Measurements from ENCODE around the gene SLC12A7. TPM values are rescaled to one million over a fixed set of nuclear protein-coding genes. Genes with fewer than 3 reads are reported as not detected.
A peak's percentile ranks its signal among the peaks of the same experiment; 100 is the strongest.

SLC12A7 gene
- total and polyA plus RNA-seq, 4 experiments from 2014 or later = 11.7 to 32.9 (median 26.5) TPM

DNA sequence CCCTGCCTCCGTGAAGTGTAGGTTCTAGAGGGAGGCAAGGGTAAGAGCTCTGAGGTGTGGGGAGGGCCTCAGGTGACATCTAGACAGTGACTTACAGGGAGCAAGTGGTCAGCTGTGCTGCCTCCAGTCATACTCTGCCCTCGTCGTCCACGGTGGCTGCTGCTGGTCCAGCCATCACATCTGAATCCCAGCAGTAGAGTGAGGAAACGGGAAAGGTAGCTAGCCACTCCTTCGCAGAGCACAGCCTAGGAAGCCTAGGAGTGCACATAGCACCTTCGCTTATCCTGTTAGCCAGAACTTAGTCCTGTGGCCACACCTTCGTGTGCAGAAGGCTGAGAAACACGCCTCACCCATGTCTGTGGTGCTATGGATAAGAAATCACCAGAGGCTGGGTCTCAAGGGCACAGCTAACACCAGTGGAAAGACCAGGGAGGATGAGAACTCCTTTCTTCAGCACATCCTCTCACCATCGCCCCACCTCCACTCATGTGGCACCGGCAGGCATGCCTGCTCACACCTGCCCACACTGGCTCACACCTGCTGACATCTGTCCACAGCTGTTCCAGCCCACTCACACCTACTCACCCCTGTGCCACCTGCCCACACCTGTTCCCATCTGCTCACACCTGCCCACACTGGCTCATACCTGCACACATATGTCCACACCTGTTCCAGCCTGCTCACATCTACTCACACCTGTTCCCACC lies 45.0 kb upstream of the SLC12A7 start:
- peak overlapping the region in 2 of 8 donors; percentile 17 to 68 for H3K4me3 Mint-ChIP-seq

GRCh38 chr5:1156033-1156753 lies 44.3 kb upstream of the SLC12A7 start:
- DNase-seq = no peak
- peaks cover 0 to 12% (median 2%) of the 10 kb centered on the region in 4 donors for H3K4me1 Mint-ChIP-seq
- Histone ChIP-seq H3K4me1 (ENCODE audit: insufficient read depth, low read length) (peaks cover 7% of the 10 kb centered on the region), H3K36me3 (ENCODE audit: insufficient read depth, low read length) (no peaks in the 10 kb centered on the region), H3K4me3 (ENCODE audit: low read length in 2 of 2) (no peak overlapping the region), H3K9me3 (ENCODE audit: control insufficient read depth in 1 of 2, low read length in 2 of 2) (no peaks in the 10 kb centered on the region), H3K27ac (ENCODE audit: low read depth, low read length) (no peak overlapping the region), H3K27me3 (ENCODE audit: insufficient read depth, low read length) (peaks cover 18% of the 10 kb centered on the region)
- peaks cover 0 to 9% (median 5%) of the 10 kb centered on the region in 8 donors for H3K9me3 Mint-ChIP-seq
- H3K27me3 Mint-ChIP-seq = peaks cover 35 to 37% of the 10 kb centered on the region in 2 donors
- POLR2A ChIA-PET (ENCODE audit: partially characterized antibody) = no interaction called here
- H3K36me3 Mint-ChIP-seq = peaks cover 0 to 4% of the 10 kb centered on the region in 2 donors
- CTCF ChIA-PET (ENCODE audit: partially characterized antibody) = no interaction called here
- intact Hi-C loops (cut with micrococcal nuclease) = no loop called here
- H3K4me3 Mint-ChIP-seq = peak overlapping the region in 2 of 8 donors; percentile 17 to 35
- no peak overlapping the region for H3K27ac Mint-ChIP-seq

More for the DNA sequence above, 45.0 kb upstream of the SLC12A7 start:
- POLR2A ChIA-PET (ENCODE audit: partially characterized antibody) = no interaction called here
- H3K27ac Mint-ChIP-seq = no peak overlapping the region
- Histone ChIP-seq H3K27ac (ENCODE audit: low read depth, low read length) (no peak overlapping the region), H3K4me1 (ENCODE audit: insufficient read depth, low read length) (peaks cover 7% of the 10 kb centered on the region), H3K27me3 (ENCODE audit: insufficient read depth, low read length) (peaks cover 18% of the 10 kb centered on the region), H3K9me3 (ENCODE audit: control insufficient read depth in 1 of 2, low read length in 2 of 2) (no peaks in the 10 kb centered on the region), H3K36me3 (ENCODE audit: insufficient read depth, low read length) (no peaks in the 10 kb centered on the region), H3K4me3 (ENCODE audit: low read length in 2 of 2) (no peak overlapping the region)
- H3K36me3 Mint-ChIP-seq = peaks cover 0 to 4% of the 10 kb centered on the region in 2 donors
- CTCF ChIA-PET (ENCODE audit: partially characterized antibody) = no interaction called here
- H3K4me1 Mint-ChIP-seq = peaks cover 0 to 12% (median 2%) of the 10 kb centered on the region in 4 donors
- H3K9me3 Mint-ChIP-seq = peaks cover 0 to 9% (median 5%) of the 10 kb centered on the region in 8 donors
- DNase-seq = no peak
- peaks cover 33 to 35% of the 10 kb centered on the region in 2 donors for H3K27me3 Mint-ChIP-seq
- intact Hi-C loops (cut with micrococcal nuclease) = no loop called here

GRCh38 chr5:1155191-1156032 lies 43.5 kb upstream of the SLC12A7 start:
- H3K4me3 Mint-ChIP-seq = peak overlapping the region in 1 of 8 donors; percentile 31
- peaks cover 0 to 4% of the 10 kb centered on the region in 2 donors for H3K36me3 Mint-ChIP-seq
- H3K27me3 Mint-ChIP-seq = peaks cover 34 to 37% of the 10 kb centered on the region in 2 donors
- H3K9me3 Mint-ChIP-seq = peaks cover 0 to 9% (median 5%) of the 10 kb centered on the region in 8 donors
- no peak for DNase-seq
- Histone ChIP-seq H3K36me3 (ENCODE audit: insufficient read depth, low read length) (no peaks in the 10 kb centered on the region), H3K27ac (ENCODE audit: low read depth, low read length) (no peak overlapping the region), H3K27me3 (ENCODE audit: insufficient read depth, low read length) (peaks cover 18% of the 10 kb centered on the region), H3K9me3 (ENCODE audit: control insufficient read depth in 1 of 2, low read length in 2 of 2) (no peaks in the 10 kb centered on the region), H3K4me3 (ENCODE audit: low read length in 2 of 2) (no peak overlapping the region), H3K4me1 (ENCODE audit: insufficient read depth, low read length) (peaks cover 7% of the 10 kb centered on the region)
- intact Hi-C loops (cut with micrococcal nuclease) = no loop called here
- ChIA-PET CTCF (ENCODE audit: partially characterized antibody) (no interaction called here), POLR2A (ENCODE audit: partially characterized antibody) (no interaction called here)
- peaks cover 0 to 12% (median 2%) of the 10 kb centered on the region in 4 donors for H3K4me1 Mint-ChIP-seq
- H3K27ac Mint-ChIP-seq = no peak overlapping the region

DNA sequence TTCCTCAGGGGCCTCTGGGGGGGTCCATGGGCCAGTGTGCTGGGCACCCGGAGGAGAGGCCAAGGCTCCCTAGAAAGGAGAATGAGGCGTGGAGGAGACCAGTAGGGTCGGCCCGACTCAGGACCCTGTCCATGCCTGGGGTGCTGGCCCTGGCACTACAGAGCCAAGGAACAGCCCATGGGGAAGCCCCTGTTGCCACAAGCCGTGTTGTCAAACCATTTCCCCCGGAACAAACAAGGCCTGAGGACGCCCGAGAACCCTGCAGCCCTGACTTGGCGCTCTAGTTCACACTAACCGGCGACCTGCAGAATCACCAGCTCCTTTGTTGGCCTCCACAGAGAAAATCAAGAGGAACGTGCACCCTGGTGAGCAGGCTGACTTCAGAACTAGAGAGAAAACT lies 41.6 kb upstream of the SLC12A7 start:
- intact Hi-C loops (cut with micrococcal nuclease) = no loop called here
- no peak overlapping the region for H3K4me3 ChIP-seq (ENCODE audit: low read length in 2 of 2)
- no peak for DNase-seq
- H3K9me3 ChIP-seq (ENCODE audit: control insufficient read depth in 1 of 2, low read length in 2 of 2) = no peaks in the 10 kb centered on the region
- ChIA-PET POLR2A (ENCODE audit: partially characterized antibody) (no interaction called here), CTCF (ENCODE audit: partially characterized antibody) (no interaction called here)
- no peak overlapping the region for H3K27ac ChIP-seq (ENCODE audit: low read depth, low read length)
- peaks cover 29% of the 10 kb centered on the region in 2 donors for H3K27me3 Mint-ChIP-seq
- peaks cover 0 to 12% (median 2%) of the 10 kb centered on the region in 4 donors for H3K4me1 Mint-ChIP-seq
- H3K27ac Mint-ChIP-seq = no peak overlapping the region
- H3K4me3 Mint-ChIP-seq = peak overlapping the region in 1 of 8 donors; percentile 37
- no peaks in the 10 kb centered on the region for H3K36me3 ChIP-seq (ENCODE audit: insufficient read depth, low read length)
- H3K27me3 ChIP-seq (ENCODE audit: insufficient read depth, low read length) = peaks cover 18% of the 10 kb centered on the region
- peaks cover 0 to 9% (median 5%) of the 10 kb centered on the region in 8 donors for H3K9me3 Mint-ChIP-seq
- no peaks in the 10 kb centered on the region for H3K36me3 Mint-ChIP-seq
- H3K4me1 ChIP-seq (ENCODE audit: insufficient read depth, low read length) = peaks cover 7% of the 10 kb centered on the region

DNA sequence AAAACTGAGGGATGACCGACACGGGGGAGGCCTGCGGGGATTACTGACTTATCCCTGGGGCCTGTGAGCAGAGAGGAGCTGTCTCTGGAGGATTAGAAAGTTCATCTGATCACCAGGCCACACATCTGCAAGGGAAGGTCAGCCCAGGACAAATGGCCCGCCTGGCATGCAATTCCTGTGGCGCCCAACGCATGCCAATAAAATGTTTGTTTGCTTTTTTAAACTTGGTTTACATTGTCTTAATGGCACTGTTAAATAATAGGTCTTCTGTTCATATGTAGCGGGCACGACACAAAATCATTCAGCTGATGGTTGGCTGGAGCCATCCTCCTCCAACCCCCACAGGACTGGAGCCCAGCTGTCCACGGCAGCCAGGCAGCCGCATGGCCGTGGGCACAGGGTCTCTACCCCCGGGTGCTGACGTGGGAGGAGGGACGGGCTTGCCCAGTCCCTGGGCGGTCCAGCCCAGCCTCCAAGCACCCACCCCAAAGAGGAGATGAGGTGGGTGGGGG lies 41.0 kb upstream of the SLC12A7 start:
- Histone ChIP-seq H3K36me3 (ENCODE audit: insufficient read depth, low read length) (no peaks in the 10 kb centered on the region), H3K9me3 (ENCODE audit: control insufficient read depth in 1 of 2, low read length in 2 of 2) (no peaks in the 10 kb centered on the region), H3K27ac (ENCODE audit: low read depth, low read length) (no peak overlapping the region), H3K4me1 (ENCODE audit: insufficient read depth, low read length) (peaks cover 7% of the 10 kb centered on the region), H3K27me3 (ENCODE audit: insufficient read depth, low read length) (peaks cover 18% of the 10 kb centered on the region), H3K4me3 (ENCODE audit: low read length in 2 of 2) (no peak overlapping the region)
- Mint-ChIP-seq H3K4me3 (no peak overlapping the region), H3K27ac (no peak overlapping the region), H3K9me3 (peaks cover 0 to 8% (median 5%) of the 10 kb centered on the region in 8 donors), H3K27me3 (peaks cover 26 to 28% of the 10 kb centered on the region in 2 donors), H3K4me1 (peaks cover 0 to 12% (median 2%) of the 10 kb centered on the region in 4 donors), H3K36me3 (no peaks in the 10 kb centered on the region)
- ChIA-PET POLR2A (ENCODE audit: partially characterized antibody) (no interaction called here), CTCF (ENCODE audit: partially characterized antibody) (no interaction called here)
- intact Hi-C loops (cut with micrococcal nuclease) = no loop called here
- DNase-seq = no peak

DNA sequence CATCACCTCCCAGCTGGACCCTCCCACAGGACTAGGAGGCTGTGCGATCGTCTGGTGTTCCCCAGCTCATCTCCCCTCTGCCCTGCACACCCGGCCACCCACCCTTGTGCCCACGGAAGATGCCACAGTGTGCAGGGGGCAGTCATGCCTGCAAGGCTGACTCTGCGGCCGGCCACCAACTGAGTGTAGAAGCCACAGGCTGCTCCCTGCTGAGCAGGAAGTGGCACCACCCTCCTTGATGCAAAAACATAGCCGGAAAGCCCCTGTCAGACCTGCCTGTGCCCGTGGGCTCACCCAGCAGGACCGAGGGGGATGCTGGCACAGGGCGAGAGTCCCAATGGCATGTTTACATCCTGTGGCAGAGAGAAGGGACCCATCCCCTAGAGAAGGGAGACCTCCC lies 40.3 kb upstream of the SLC12A7 start:
- no peaks in the 10 kb centered on the region for H3K9me3 ChIP-seq (ENCODE audit: control insufficient read depth in 1 of 2, low read length in 2 of 2)
- H3K27ac ChIP-seq (ENCODE audit: low read depth, low read length) = no peak overlapping the region
- Mint-ChIP-seq H3K36me3 (no peaks in the 10 kb centered on the region), H3K4me1 (peaks cover 0 to 6% (median 2%) of the 10 kb centered on the region in 4 donors), H3K27me3 (peaks cover 19 to 23% of the 10 kb centered on the region in 2 donors), H3K27ac (peak overlapping the region in 2 of 7 donors; percentile 6 to 52), H3K9me3 (peaks cover 0 to 3% (median under 1%) of the 10 kb centered on the region in 8 donors), H3K4me3 (no peak overlapping the region)
- no peaks in the 10 kb centered on the region for H3K36me3 ChIP-seq (ENCODE audit: insufficient read depth, low read length)
- H3K4me1 ChIP-seq (ENCODE audit: insufficient read depth, low read length) = peaks cover 7% of the 10 kb centered on the region
- POLR2A ChIA-PET (ENCODE audit: partially characterized antibody) = no interaction called here
- CTCF ChIA-PET (ENCODE audit: partially characterized antibody) = no interaction called here
- intact Hi-C loops (cut with micrococcal nuclease) = no loop called here
- H3K27me3 ChIP-seq (ENCODE audit: insufficient read depth, low read length) = peaks cover 18% of the 10 kb centered on the region
- no peak for DNase-seq
- H3K4me3 ChIP-seq (ENCODE audit: low read length in 2 of 2) = no peak overlapping the region
